H1 (cell line): ENCODE results near the gene NSG2. TPM values are rescaled to one million over a fixed set of nuclear protein-coding genes. Genes with fewer than 3 reads are reported as not detected.

ENCODE experiments used
- CTCF ChIA-PET: fragments of 300-600 bp; sonication (Branson Sonifier 250); formaldehyde crosslinking; loops from one replicate; lab custom pipeline; 2021; ENCODE audit not compliant: partially characterized antibody; lab: Charles Lee
- POLR2A ChIA-PET: fragments of 300-600 bp; sonication (Branson Sonifier 250); formaldehyde crosslinking; loops from one replicate; lab custom pipeline; 2021; ENCODE audit warnings: inconsistent platforms; ENCODE audit not compliant: partially characterized antibody; lab: Charles Lee
- DNase-seq, 2 experiments: peaks; one replicate each; pipeline versions ENCODE4 v3.0.0 to v3.0.0-alpha.2; 2010 to 2022; ENCODE audit warnings: low spot score in 2 of 2, low read depth in 1 of 2, mixed read lengths in 1 of 2
- FAIRE-seq: peaks from 2 replicates; lab custom pipeline; 2011; peaks lifted over from hg19 to GRCh38; lab: Jason Lieb, UNC
- H2AFZ ChIP-seq: 2 replicates; pipeline ENCODE4 v1.8.1; 2012; ENCODE audit warnings: low read length, inconsistent platforms
- H2AK5ac ChIP-seq: 2 replicates; pipeline ENCODE4 v1.6.1; 2013; ENCODE audit warnings: low read depth, low read length
- H2BK120ac ChIP-seq: replicated peaks from 2 replicates; pipeline ENCODE3; 2013; ENCODE audit warnings: low read depth, low read length, inconsistent platforms
- H2BK12ac ChIP-seq: 2 replicates; pipeline ENCODE4 v1.6.1; 2013; ENCODE audit warnings: low read depth, low read length
- H2BK15ac ChIP-seq: 2 replicates; pipeline ENCODE4 v1.6.1; 2013; ENCODE audit warnings: low read length
- H2BK20ac ChIP-seq: 2 replicates; pipeline ENCODE4 v1.6.1; 2013; ENCODE audit warnings: low read length
- H2BK5ac ChIP-seq: 2 replicates; pipeline ENCODE4 v1.6.1; 2013; ENCODE audit warnings: low read depth, low read length
- H3K14ac ChIP-seq: 2 replicates; pipeline ENCODE4 v1.6.1; 2013; ENCODE audit warnings: inconsistent platforms; ENCODE audit not compliant: insufficient read length
- H3K18ac ChIP-seq: 2 replicates; pipeline ENCODE4 v1.6.1; 2013; ENCODE audit warnings: low read length; ENCODE audit errors: extremely low read depth
- H3K23ac ChIP-seq: 2 replicates; pipeline ENCODE4 v1.6.1; 2013; ENCODE audit warnings: inconsistent platforms; ENCODE audit not compliant: insufficient read length
- H3K23me2 ChIP-seq: 2 replicates; pipeline ENCODE4 v1.6.1; 2013; ENCODE audit warnings: low read depth, low read length
- H3K27ac ChIP-seq: 2 replicates; pipeline ENCODE4 v1.6.1; 2011; ENCODE audit warnings: low read depth, low read length, inconsistent platforms
- H3K27me3 ChIP-seq, 4 experiments: replicated peaks in 1 of 4; 1 replicate in 1 of 4; 2 replicates in 3 of 4; pipeline versions ENCODE4 v1.6.1 to v1.8.1; 2011 to 2013; ENCODE audit warnings: low read length in 3 of 4, mild to moderate bottlenecking in 3 of 4, inconsistent platforms in 2 of 4, mixed read lengths in 2 of 4, moderate library complexity in 1 of 4; ENCODE audit not compliant: control insufficient read depth in 3 of 4, insufficient read depth in 3 of 4; ENCODE audit errors: extremely low read depth in 1 of 4
- H3K36me3 ChIP-seq, 4 experiments: 2 replicates each; pipeline versions ENCODE4 v1.6.1 to v1.8.1; 2011 to 2013; ENCODE audit warnings: mild to moderate bottlenecking in 4 of 4, low read length in 3 of 4, moderate library complexity in 2 of 4, control low read depth in 1 of 4, inconsistent platforms in 1 of 4; ENCODE audit not compliant: insufficient read depth in 4 of 4, control insufficient read depth in 2 of 4
- H3K4ac ChIP-seq: replicated peaks from 2 replicates; pipeline ENCODE3; 2013; ENCODE audit warnings: low read length, low read depth, mixed read lengths, inconsistent platforms; ENCODE audit not compliant: insufficient read length
- H3K4me1 ChIP-seq, 4 experiments: replicated peaks in 1 of 4; 1 replicate in 1 of 4; 2 replicates in 3 of 4; pipeline versions ENCODE4 v1.6.1 to v1.8.1; 2011 to 2013; ENCODE audit warnings: low read length in 3 of 4, inconsistent platforms in 2 of 4, mixed read lengths in 1 of 4; ENCODE audit not compliant: insufficient read depth in 4 of 4, control insufficient read depth in 3 of 4
- H3K4me2 ChIP-seq, 2 experiments: 2 replicates each; pipeline versions ENCODE4 v1.6.1 to v1.8.1; 2011 to 2013; ENCODE audit warnings: low read depth in 2 of 2, low read length in 2 of 2, control low read depth in 1 of 2, inconsistent platforms in 1 of 2, mild to moderate bottlenecking in 1 of 2; ENCODE audit not compliant: insufficient read depth in 1 of 2
- H3K4me3 ChIP-seq, 4 experiments: fragments of 200-600, 300-600 bp in 1 of 4; sonication (generic), shearing (Covaris generic), sonication (Bioruptor Twin) in 1 of 4; 2 replicates each; pipeline versions ENCODE4 v1.5.1 to v1.8.1; 2011 to 2016; ENCODE audit warnings: low read length in 4 of 4, low read depth in 3 of 4, control low read depth in 2 of 4, inconsistent platforms in 2 of 4, mild to moderate bottlenecking in 2 of 4, mixed read lengths in 1 of 4, moderate library complexity in 1 of 4; ENCODE audit not compliant: insufficient read depth in 2 of 4; ENCODE audit errors: extremely low read depth in 1 of 4
- H3K56ac ChIP-seq: replicated peaks from 2 replicates; pipeline ENCODE3; 2013; ENCODE audit warnings: low read depth, mild to moderate bottlenecking, mixed read lengths, low read length, inconsistent platforms; ENCODE audit not compliant: insufficient read length
- H3K79me1 ChIP-seq: 2 replicates; pipeline ENCODE4 v1.6.1; 2013; ENCODE audit warnings: low read depth, low read length, control low read depth
- H3K79me2 ChIP-seq, 2 experiments: 2 replicates each; pipeline versions ENCODE4 v1.6.1 to v1.8.1; 2012 to 2013; ENCODE audit warnings: low read length in 2 of 2, mild to moderate bottlenecking in 2 of 2, inconsistent platforms in 1 of 2; ENCODE audit not compliant: insufficient read depth in 2 of 2, control insufficient read depth in 1 of 2
- H3K9ac ChIP-seq, 4 experiments: replicated peaks in 1 of 4; 1 replicate in 1 of 4; 2 replicates in 3 of 4; pipeline versions ENCODE4 v1.6.1 to v1.8.1; 2011 to 2013; ENCODE audit warnings: low read depth in 3 of 4, low read length in 3 of 4, control low read depth in 2 of 4, mild to moderate bottlenecking in 2 of 4, moderate library complexity in 2 of 4, inconsistent platforms in 1 of 4; ENCODE audit errors: extremely low read depth in 1 of 4
- H3K9me3 ChIP-seq, 2 experiments: 2 replicates each; pipeline versions ENCODE4 v1.6.1 to v1.8.1; 2012 to 2013; ENCODE audit warnings: mild to moderate bottlenecking in 2 of 2, moderate library complexity in 2 of 2, control low read depth in 1 of 2, inconsistent platforms in 1 of 2, low read depth in 1 of 2, low read length in 1 of 2, mixed read lengths in 1 of 2; ENCODE audit not compliant: insufficient read depth in 2 of 2
- H4K20me1 ChIP-seq, 2 experiments: replicated peaks in 1 of 2; 2 replicates each; pipeline versions ENCODE3 to v1.8.1; 2011 to 2013; ENCODE audit warnings: inconsistent platforms in 2 of 2, low read length in 2 of 2, mild to moderate bottlenecking in 1 of 2; ENCODE audit not compliant: insufficient read depth in 2 of 2, control insufficient read depth in 1 of 2
- H4K5ac ChIP-seq: 2 replicates; pipeline ENCODE4 v1.6.1; 2013; ENCODE audit warnings: low read length, low read depth, mixed read lengths, inconsistent platforms; ENCODE audit not compliant: insufficient read length
- H4K8ac ChIP-seq: 2 replicates; pipeline ENCODE4 v1.8.0; 2013; ENCODE audit warnings: mild to moderate bottlenecking, moderate library complexity, low read length, inconsistent platforms; ENCODE audit not compliant: insufficient read depth; ENCODE audit errors: extremely low read depth
- H4K91ac ChIP-seq: replicated peaks from 2 replicates; pipeline ENCODE3; 2013; ENCODE audit warnings: low read length, mixed read lengths, inconsistent platforms; ENCODE audit not compliant: insufficient read length
- ATF3 ChIP-seq: IDR thresholded peaks from 2 replicates; pipeline ENCODE4 v1.6.1; 2011; ENCODE audit warnings: low read depth, mild to moderate bottlenecking, low read length; ENCODE audit not compliant: insufficient read depth
- CBX8 ChIP-seq: fragments of 300-800, 300-1000 bp; sonication (generic); IDR thresholded peaks from 2 replicates; pipeline ENCODE4 v1.7.1; 2016; ENCODE audit warnings: low read depth, low read length, borderline replicate concordance
- CEBPB ChIP-seq: IDR thresholded peaks from 2 replicates; pipeline ENCODE4 v1.6.1; 2012; ENCODE audit warnings: low read depth, low read length
- CHD1 ChIP-seq: IDR thresholded peaks from 2 replicates; pipeline ENCODE4 v1.6.1; 2012; ENCODE audit warnings: low read depth, low read length, improper control_type of control experiment
- EGR1 ChIP-seq: IDR thresholded peaks from 2 replicates; pipeline ENCODE4 v1.6.1; 2011; ENCODE audit warnings: low read depth, low read length, borderline replicate concordance
- KDM1A ChIP-seq: fragments of 200-600, 300-600 bp; sonication (generic); IDR thresholded peaks from 2 replicates; pipeline ENCODE4 v1.7.1; 2016; ENCODE audit warnings: mild to moderate bottlenecking, low read length, borderline replicate concordance
- KDM4A ChIP-seq: IDR thresholded peaks from one replicate; pipeline ENCODE4 v1.7.1; 2012; ENCODE audit warnings: low read depth, mild to moderate bottlenecking, moderate library complexity, low read length, inconsistent platforms; ENCODE audit not compliant: severe bottlenecking
- SUZ12 ChIP-seq: fragments of 200-600 bp; sonication (generic); IDR thresholded peaks from 2 replicates; pipeline ENCODE4 v1.6.1; 2012; ENCODE audit warnings: mild to moderate bottlenecking, inconsistent platforms, low read length, moderate library complexity, mixed read lengths
- TEAD4 ChIP-seq: IDR thresholded peaks from 2 replicates; pipeline ENCODE4 v1.6.1; 2012; ENCODE audit warnings: low read depth, low read length, inconsistent platforms, mixed read lengths
- WGBS, 2 experiments: shearing (Covaris generic) in 1 of 2; methylation state at CpG; one replicate each; pipeline versions ENCODE4 v1.1.6 to v1.1.7; 2013 to 2015; ENCODE audit warnings: low lambda C conversion rate in 2 of 2, mixed read lengths in 2 of 2, inconsistent platforms in 1 of 2, low coverage in 1 of 2, missing lambda C conversion rate in 1 of 2; ENCODE audit not compliant: insufficient replicate concordance in 2 of 2, insufficient coverage in 1 of 2, insufficient read length in 1 of 2; ENCODE audit errors: extremely low coverage in 1 of 2, missing lambda C conversion rate in 1 of 2; 5-methylcytosine and 5-hydroxymethylcytosine counted together
- polyA plus RNA-seq, 7 experiments: library from polyadenylated mRNA; depleted of rRNA in 3 of 7; stranded (reverse) in 5 of 7; unstranded in 2 of 7; fragments of >200 nt in 5 of 7; fragments of 200-250 nt in 2 of 7; gene quantifications; 1 replicate in 5 of 7; 2 replicates in 1 of 7; 4 replicates in 1 of 7; pipeline versions ENCODE4 v1.2.1 to v1.2.3, GENCODE V29; 2011 to 2013; ENCODE audit warnings: missing spikeins in 2 of 7, mixed read lengths in 2 of 7
- total RNA-seq: library from RNA; stranded (reverse); fragmentation: NEBNext Ultra II Directional; extraction: Animal tissue kit (Norgen Biotek cat#: 25700); gene quantifications from 2 replicates; pipeline ENCODE4 v1.2.1, GENCODE V29; 2021

NSG2 gene
- total and polyA plus RNA-seq, 2 of the 8 experiments (the other 6 are each of a cell fraction or from before 2014, with no cell fraction given) = 0.56 to 0.78 TPM

- Histone ChIP-seq H2AK5ac (no peak overlapping the region), H2BK120ac (no peak overlapping the region), H3K4me3 (no peak overlapping the region), H3K79me2 (no peaks in the 10 kb centered on the region), H3K4ac (no peak overlapping the region), H3K27ac (no peak overlapping the region), H3K56ac (no peak overlapping the region), H3K4me2 (no peak overlapping the region), H2BK12ac (no peak overlapping the region), H3K9ac (no peak overlapping the region), H3K23me2 (no peaks in the 10 kb centered on the region; the same call in 1 of the 2 replicates), H4K20me1 (no peaks in the 10 kb centered on the region), H2BK5ac (no peak overlapping the region), H3K4me1 (no peaks in the 10 kb centered on the region), H4K8ac (no peak overlapping the region), H3K27me3 (no peaks in the 10 kb centered on the region), H3K18ac (no peak overlapping the region), H3K23ac (no peak overlapping the region), H3K79me1 (no peaks in the 10 kb centered on the region), H2BK20ac (no peak overlapping the region), H4K5ac (no peak overlapping the region), H3K36me3 (no peaks in the 10 kb centered on the region; a peak in 1 of 8 replicates), H3K9me3 (no peaks in the 10 kb centered on the region), H2AFZ (no peak overlapping the region), H4K91ac (no peak overlapping the region), H2BK15ac (no peak overlapping the region), H3K14ac (no peak overlapping the region)
- POLR2A ChIA-PET = no interaction called here
- FAIRE-seq (no peak), DNase-seq (no peak)
- no peak for TF ChIP-seq CBX8
- no peak for TF ChIP-seq SUZ12
- TF ChIP-seq KDM1A = no peak
- TF ChIP-seq EGR1 = no peak
- TF ChIP-seq TEAD4 = no peak
- TF ChIP-seq ATF3 = no peak
- TF ChIP-seq CEBPB = no peak
- no peak for TF ChIP-seq KDM4A
- TF ChIP-seq CHD1 = no peak
- CTCF ChIA-PET = no interaction called here
- 87% methylated on average over 6 of the region's 6 CpGs; no CpG with 5 or more reads in 1 of the 2 experiments for WGBS, 2 experiments
These were observed 95.9 kb downstream of the NSG2 start for GRCh38 chr5:174141398-174141797.
